ENCODE measurements around the gene DHRS12.
"Not testable (repeated sequence)": the region's sequence is repeated elsewhere in the genome, so short reads cannot be mapped to it uniquely, and the experiment has no call there.

Gene DHRS12

DNA sequence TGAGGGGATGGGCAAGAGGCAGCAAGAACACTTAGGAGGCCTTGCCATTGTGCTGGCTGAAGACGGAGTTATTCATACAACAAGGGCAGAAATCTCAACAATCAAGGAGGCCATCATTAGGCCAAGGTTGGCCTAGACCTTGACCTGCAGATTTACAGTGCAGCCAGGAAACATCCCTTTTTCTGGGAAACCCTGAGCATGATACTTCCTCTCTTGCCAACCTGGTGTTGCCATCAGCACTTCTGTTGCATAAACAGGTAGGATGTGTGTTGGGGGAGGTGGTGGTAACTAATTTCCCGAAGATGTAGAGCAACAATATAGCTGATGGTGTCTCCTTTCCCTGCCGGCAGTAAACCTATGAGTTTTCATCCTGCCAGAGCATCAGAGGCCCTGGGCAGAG is 33.1 kb upstream of the DHRS12 start:
- FAIRE-seq (no peak), DNase-seq (ENCODE audit: insufficient read length, low spot score) (no peak)

DNA sequence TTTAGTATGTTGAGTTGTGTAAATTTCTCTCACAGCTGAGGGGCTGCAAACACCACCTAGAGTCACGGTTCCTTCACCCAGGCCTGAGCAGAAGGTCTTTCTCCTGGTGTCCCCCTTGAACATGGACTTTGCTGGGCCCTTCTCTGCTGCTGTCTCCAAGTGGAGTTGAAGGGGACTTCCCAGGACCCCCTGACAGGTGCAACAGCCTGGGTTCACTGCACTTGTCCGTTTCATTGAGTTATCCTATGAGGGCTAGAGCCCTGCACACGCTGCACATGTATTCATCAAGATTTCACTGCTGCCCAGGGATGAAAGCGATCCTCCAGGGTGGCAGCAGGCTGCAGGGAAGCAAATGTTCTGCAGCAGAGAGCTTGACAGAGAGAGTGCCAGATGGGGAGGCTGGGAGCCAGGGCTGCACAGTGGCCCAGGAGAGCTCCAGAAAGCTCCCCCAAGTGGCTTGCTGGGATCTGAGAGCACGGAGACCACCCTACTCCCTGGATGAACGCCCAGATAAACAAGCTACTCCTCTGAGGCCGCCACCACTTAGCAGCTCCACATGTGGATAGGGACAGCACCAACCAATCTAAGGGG is 30.7 kb upstream of the DHRS12 start:
- no peak for TF ChIP-seq POLR2A (IDR thresholded peaks at IDR 0.05; ENCODE audit: low read depth, low read length)
- FAIRE-seq, result no peak
- DNase-seq (ENCODE audit: insufficient read length, low spot score), result no peak

More for the DNA sequence above, 33.1 kb upstream of the DHRS12 start:
- TF ChIP-seq POLR2A (IDR thresholded peaks at IDR 0.05; ENCODE audit: low read depth, low read length), result no peak

DNA sequence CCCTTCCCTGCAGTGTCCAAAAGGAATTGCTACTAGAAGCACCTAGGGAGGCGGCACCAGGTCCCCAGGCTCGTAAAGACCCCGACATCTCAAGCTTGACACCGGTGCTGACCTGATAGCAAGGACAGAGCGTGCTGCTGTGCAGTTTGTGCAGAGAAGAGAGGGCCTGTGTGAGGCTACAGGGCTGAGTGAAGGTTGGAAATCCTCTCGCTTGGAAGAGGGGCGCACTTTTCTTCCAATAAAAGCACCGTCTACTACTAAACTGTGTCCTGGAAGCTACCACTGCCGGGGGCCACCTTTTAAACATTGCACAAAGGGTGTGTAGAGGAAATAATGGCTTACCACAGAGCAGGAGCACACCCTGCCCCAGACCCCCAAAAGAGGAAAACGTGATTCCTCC is 30.0 kb upstream of the DHRS12 start:
- TF ChIP-seq POLR2A (IDR thresholded peaks at IDR 0.05; ENCODE audit: low read depth, low read length), result no peak
- no peak for FAIRE-seq
- DNase-seq (ENCODE audit: insufficient read length, low spot score), result no peak

DNA sequence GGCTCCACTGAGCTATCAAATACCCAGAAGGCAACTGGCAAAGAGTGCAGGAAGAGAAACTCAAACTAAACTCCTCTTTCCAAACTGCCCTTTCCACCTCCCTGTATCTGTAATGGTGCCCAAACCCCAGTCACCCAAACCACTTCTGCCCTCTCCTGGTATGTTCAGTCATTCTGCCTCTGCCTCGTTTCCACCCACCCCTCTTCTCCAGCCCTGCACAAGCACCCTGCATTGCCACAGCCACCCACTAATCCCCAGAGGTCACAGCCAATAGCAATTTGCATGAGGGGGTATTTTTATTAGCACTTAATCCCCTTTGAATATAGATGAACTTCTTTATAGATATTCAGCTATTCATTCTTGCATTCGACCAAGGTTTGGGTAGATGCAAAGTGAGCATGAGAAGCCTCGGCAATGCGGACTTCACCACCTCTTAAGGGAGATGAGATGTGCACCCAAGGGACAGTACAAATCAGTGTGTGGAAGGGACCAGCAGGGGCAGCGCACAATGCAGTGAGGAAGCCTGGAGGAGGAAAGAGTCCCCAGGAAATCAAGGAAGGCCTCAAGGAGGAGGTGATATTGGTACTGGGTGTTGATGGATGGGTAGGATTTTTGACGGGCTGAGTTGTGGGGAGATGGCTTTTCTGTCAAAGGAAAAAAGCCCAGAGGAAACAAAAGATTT is 28.6 kb upstream of the DHRS12 start:
- no peak for TF ChIP-seq POLR2A (IDR thresholded peaks at IDR 0.05; ENCODE audit: low read depth, low read length)
- no peak for FAIRE-seq
- peak; percentile 12 for DNase-seq (ENCODE audit: insufficient read length, low spot score)

- no peak for TF ChIP-seq POLR2A (IDR thresholded peaks at IDR 0.05; ENCODE audit: low read depth, low read length)
- DNase-seq (ENCODE audit: insufficient read length, low spot score), result no peak
- FAIRE-seq, result no peak
These were observed 27.6 kb upstream of the DHRS12 start for GRCh38 chr13:51831519-51831918.

GRCh38 chr13:51829568-51829899 is 25.6 kb upstream of the DHRS12 start:
- no peak for FAIRE-seq
- TF ChIP-seq POLR2A (IDR thresholded peaks at IDR 0.05; ENCODE audit: low read depth, low read length), result no peak

DNA sequence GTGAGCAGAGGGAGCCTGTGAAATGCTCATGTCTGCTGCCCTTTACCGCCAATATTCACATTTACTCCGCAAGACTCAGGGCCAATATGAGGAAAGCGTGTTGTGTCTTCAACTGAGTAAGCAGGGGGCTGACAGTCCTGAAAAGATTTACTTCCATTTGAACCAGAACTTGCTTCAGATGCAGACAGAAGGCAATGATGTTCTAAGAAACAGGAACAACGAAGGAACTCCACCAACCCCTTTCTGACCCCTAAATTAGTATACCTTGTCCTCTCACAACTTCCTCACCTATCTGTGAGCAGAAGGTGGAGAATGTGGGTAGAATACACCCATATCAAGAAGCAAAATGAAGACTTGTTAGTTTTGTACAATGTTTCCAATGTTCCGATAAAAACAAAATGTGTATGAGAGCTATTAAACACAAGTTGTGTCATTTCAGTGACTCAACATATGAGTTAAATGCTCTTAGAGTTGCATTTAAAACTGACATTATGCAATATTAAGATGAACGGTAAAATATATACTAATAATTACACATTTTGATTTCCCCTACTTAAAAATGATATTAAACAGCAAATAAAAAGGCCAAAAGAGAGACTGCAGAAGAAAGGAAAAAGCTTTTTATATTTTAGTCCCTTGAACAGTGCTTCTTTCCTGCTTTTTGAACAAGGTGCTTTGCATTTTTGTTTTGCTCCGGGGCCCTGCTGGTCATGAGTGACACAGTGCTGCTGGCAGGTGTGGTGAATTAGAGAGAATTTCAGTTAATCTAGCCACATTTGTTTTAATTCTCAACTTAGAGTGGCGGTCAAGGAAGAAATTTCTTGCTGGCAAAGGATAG is 25.0 kb upstream of the DHRS12 start:
- FAIRE-seq, result no peak
- no peak for TF ChIP-seq POLR2A (IDR thresholded peaks at IDR 0.05; ENCODE audit: low read depth, low read length)
- DNase-seq (ENCODE audit: insufficient read length, low spot score), result no peak

More at GRCh38 chr13:51829568-51829899, 25.6 kb upstream of the DHRS12 start:
- DNase-seq (ENCODE audit: insufficient read length, low spot score), result no peak

- no peak for FAIRE-seq
- no peak for DNase-seq (ENCODE audit: insufficient read length, low spot score)
- TF ChIP-seq POLR2A (IDR thresholded peaks at IDR 0.05; ENCODE audit: low read depth, low read length), result no peak
These were observed 23.3 kb upstream of the DHRS12 start for GRCh38 chr13:51827254-51827653.

- TF ChIP-seq POLR2A (IDR thresholded peaks at IDR 0.05; ENCODE audit: low read depth, low read length), result no peak
- FAIRE-seq (no peak), DNase-seq (ENCODE audit: insufficient read length, low spot score) (no peak)
These were observed 22.6 kb upstream of the DHRS12 start for GRCh38 chr13:51826606-51827005.

GRCh38 chr13:51825681-51826254 is 21.8 kb upstream of the DHRS12 start:
- DNase-seq (ENCODE audit: insufficient read length, low spot score), result no peak

DNA sequence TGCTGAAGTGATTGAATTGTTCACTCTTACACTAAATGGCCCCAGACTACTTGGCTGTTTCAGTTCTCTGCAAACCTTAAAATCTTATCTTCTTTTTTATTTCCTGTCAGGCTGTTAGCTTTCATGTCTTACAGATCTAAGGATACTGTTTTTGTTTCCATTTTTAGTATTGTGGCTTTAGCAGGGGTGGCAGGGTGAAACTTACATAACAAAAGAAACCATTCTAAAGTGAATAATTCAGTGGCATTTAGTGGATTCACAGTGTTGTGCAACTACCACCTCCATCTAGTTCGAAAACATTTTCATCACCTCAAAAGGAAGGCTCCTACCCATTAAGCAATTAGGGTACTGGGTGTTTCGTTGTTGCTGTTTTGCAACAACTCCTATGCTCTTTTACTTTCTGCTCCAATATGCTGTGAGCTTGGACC is 21.2 kb upstream of the DHRS12 start:
- DNase-seq (ENCODE audit: insufficient read length, low spot score) (no peak), FAIRE-seq (no peak)
- no peak for TF ChIP-seq POLR2A (IDR thresholded peaks at IDR 0.05; ENCODE audit: low read depth, low read length)

More at GRCh38 chr13:51825681-51826254, 21.8 kb upstream of the DHRS12 start:
- TF ChIP-seq POLR2A (IDR thresholded peaks at IDR 0.05; ENCODE audit: low read depth, low read length), result no peak
- FAIRE-seq, result no peak

GRCh38 chr13:51824712-51825111 is 20.7 kb upstream of the DHRS12 start:
- DNase-seq (ENCODE audit: insufficient read length, low spot score); FAIRE-seq: not testable (repeated sequence)

DNA sequence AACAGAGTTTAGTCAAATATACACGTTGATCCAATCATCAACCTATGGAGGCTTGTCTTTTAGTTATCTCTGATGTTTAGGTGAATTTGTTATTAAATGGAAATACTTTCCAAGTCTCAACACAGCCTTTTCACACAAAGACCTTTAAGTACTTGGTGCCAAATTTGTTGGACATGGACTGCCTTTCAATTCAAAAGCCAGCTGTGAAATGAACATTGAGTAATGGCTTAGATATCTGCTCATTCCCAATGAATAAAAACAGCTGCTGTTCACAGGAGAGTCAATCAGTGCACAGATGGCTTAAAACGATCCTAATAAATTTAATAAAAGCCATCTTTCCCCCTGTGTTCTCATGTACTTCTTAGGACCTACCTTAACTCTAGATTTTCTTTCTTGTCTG is 19.9 kb upstream of the DHRS12 start:
- DNase-seq (ENCODE audit: insufficient read length, low spot score) (no peak), FAIRE-seq (no peak)
- no peak for TF ChIP-seq POLR2A (IDR thresholded peaks at IDR 0.05; ENCODE audit: low read depth, low read length)

DNA sequence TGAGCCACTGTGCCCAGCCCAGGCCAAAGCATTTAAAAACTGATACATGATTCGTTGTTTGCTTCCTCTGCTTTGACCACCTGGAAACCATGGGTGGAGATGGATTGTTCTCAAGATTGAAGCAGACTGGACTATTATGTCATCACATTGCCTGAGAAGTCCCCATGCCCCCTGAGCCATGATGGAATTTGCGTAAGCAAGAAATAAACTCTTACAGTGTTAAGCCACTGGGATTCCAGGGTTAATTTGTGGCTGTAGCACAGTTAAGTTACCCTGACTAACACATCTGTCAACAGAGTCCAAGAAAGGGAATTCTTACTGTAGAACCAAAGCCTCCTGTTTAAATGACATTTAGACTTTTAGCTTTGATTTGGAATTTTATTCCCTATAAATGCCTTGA is 19.4 kb upstream of the DHRS12 start:
- no peak for DNase-seq (ENCODE audit: insufficient read length, low spot score)
- no peak for TF ChIP-seq POLR2A (IDR thresholded peaks at IDR 0.05; ENCODE audit: low read depth, low read length)
- no peak for FAIRE-seq
